IPS-NIHi11 (cell line): ENCODE data around the gene ABHD16B.

Experiments used
- DNase-seq: peaks from one replicate; pipeline ENCODE4 v3.0.0; 2012; ENCODE audit warnings: mixed read lengths, low spot score

Gene ABHD16B

DNA sequence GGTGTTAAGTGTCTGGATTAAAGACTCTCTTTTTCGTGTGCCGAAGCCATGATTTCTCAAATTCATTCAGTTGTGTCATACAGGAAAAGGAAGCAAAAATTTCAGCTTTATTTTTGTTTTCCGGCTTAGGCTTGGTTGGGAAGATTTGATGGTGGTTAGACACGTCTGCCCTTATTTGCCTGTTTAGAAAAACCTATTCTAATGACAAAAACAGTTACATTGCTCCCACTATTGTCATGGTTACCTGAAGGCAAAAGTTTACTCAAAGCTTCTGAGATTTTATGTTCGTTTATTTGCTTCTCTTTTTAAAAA is 34.6 kb downstream of the ABHD16B start:
- no peak for DNase-seq

DNA sequence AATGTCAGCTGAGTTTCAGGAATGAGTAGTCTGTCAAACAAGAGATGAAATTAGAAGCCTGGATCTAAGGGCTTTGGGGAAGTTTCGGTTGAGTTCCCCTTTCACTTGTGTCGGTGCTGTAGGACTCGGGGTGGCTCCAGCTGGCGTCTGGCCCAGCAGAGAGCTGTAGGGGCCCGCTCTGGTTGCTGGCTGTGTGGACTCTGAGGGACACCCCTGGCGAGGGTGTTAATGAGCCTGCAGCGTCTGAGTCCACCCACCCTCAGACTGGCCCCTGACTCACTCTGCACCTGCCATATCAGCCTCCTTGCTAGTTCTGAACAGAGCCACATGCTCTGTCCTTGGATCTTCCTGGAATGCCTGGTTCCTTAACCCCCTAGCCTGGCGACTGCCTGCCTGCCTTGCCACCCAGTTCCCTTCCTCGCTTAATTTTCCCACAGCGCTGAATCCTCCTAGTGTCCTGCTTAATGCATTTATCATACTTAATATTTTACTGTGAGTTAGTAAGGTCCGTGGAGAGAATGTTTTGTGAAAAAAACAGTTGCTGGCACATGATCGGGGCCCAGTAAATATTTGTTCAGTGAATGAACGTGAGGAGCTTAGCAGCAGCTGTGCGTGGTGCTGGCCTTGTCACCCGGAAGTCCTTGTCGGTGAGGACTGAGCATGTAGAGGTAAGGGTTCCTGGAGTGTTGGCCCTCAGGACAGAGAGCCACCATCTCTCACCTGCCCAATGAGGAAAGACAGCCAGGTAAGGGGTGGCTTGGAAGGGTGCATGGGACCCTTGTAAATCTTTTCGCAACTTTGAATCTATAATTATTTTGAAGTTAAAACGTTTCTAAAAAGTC is 35.2 kb downstream of the ABHD16B start:
- peak; percentile 33 for DNase-seq

DNA sequence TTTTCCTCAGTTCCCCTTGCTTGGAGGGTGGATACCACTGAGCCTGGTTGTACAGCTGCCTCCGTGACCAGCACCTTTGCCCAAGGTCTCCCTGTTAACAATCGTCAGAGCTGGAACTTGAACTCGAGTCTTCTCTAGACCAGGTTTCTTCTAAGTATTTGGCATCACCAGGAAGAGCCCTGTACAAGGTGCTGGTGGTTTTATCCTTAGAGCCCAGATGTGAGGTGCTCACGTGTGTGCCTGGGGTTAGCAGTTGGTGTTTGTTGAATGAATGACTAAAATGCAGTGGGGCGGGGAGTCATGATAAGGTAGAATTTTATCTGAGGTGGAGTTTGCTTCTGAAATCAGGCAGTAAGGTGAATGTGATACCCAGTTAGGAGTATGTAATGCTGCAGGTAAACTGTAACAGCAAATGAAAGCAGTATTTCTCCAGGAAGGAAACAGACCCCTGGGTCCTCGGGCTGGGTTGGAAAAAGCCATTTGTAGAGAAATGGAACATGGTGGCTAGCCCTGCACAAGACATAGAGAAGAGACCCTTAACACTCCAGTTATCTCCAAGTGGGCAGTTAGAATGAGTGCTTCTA is 36.8 kb downstream of the ABHD16B start:
- no peak for DNase-seq

DNA sequence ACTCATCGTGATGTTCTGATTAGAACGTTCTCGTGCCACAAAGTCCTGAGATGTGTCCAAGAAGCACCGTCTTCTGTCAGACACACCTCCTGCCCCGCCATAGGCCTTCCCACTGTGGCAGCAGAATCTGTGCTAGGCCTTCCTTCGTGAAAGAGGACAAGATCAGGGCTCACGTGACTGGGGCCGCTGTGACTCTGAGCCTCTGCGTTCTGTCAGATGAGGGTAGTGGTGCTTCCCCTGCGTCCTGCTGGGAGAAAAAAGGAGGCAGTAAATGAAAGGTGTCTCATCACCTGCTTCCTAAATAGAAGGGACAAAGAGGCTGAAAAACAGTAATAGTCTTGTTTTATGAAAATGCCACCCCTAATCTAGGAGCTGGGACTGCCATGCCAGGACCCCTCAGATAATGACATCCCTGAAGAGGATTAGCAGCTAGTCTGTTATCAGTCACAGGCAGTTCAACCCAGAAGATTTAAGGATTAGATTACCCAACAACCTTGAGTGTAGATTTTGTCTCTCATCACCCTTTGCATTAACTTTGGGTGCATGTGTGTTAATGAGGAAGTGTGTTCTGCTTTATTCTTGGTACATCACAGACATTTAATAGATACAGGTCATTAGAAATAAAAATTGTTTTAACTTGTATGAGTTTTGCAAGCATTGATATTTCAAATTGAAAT is 37.7 kb downstream of the ABHD16B start:
- no peak for DNase-seq

DNA sequence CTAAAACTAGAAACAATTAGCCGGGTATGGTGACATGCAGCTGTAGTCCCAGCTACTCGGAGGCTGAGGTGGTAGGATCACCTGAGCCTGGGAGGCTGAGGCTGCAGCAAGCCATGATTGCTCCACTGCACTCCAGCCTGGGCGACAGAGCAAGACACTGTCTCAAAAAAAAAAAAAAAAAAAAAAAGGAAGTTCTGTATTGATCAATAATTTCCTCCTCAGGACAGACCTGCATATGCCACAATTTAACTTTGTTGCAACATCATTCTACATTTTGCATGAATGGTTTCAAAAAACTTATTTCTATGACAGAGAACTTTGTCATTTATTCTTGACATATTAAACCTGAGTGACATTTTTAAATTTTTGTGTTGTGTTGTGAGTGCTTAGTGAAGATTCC is 39.1 kb downstream of the ABHD16B start:
- no peak for DNase-seq

DNA sequence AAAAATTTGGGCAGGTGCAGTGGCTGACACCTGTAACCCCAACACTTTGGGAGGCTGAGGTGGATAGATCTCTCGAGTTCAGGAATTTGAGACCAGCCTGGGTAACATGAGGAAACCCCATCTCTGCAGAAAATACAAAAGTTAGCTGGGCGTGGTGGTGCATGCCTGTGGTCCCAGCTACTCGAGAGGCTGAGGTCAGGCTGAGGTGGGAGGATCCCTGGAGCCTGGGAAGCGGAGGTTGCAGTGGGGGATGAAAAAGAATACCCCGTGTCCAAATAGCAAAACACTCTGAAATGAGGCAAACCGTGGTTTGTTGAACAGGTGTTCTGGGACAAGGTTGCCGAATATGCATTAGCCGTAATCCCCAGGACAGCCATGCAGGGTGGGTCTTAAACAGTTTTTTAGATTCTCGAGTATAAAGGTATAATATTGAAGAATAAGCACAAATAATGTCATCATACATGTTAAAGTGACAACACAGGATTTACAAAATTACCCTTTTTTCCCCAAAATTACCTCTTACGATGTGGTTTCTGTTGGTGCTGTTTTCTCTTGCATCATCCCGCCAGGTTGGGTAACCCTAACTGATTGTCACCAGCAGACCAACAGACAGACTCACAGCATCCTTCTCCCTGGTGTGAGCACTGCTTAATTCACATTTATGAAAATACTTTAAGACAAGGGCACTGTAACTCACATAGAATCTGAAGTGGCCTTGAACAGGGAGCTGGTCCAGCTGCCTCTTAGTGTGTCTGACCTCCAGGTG is 42.7 kb downstream of the ABHD16B start:
- no peak for DNase-seq

DNA sequence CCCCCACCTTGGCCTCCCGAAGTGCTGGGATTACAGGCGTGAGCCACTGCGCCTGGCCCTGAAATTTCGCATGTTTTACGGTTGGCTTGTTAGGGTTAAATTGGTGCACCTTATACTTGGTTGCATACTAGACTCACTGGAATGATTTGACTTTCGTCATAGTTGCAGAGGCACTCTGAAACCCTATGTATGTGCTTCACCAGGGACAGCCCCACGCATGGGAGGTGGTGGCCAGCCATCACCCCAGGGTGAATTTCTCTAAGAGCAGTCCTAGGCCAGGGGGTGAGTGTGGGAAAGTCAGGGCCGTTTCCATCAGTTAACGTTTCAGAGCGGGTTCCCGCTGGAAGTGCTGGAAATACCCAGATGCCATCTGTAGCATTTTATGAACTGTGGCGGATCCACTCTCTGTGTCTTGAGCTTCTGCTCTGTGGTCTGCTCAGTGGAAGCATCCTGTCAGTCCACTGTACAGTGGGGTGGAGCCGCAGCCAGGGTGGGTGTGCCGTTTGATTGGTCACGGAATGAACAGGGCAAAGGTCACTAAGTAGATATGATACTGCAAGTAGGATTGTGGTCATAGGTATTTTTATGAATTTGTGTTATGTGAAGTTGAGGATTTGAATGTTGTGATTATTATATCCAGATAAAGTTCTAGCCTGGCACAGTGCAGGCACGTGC is 46.8 kb downstream of the ABHD16B start:
- no peak for DNase-seq

DNA sequence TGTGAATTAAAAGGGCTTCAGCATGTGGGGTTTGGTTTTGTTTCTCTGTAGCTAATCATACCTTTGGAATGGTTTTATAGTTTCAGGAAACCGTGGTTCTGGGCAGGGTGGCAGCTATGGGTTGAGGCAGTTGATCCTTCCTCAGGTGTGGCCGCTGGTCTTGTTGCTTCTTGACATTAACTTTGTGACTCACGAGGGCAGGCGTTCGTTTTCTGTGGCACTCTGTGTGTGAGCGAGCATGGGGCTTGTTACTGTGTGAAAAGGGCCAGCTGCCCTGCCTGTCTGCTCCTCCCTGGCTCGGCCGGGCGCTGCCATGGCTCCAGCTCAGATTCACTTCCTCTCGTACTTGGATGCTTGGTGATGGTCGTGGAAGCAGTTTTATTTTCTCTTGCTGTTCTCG is 49.9 kb downstream of the ABHD16B start:
- no peak for DNase-seq
